Endothelial cell of umbilical vein (primary cell): ENCODE measurements around the gene ZNF112. TPM values are rescaled to one million over a fixed set of nuclear protein-coding genes. Genes with fewer than 3 reads are reported as not detected.

ENCODE experiments used
- BruUV-seq: library from RNA; stranded (reverse); fragments of 400-500 nt; replicated peaks from 2 replicates; lab custom pipeline; 2021; lab: Mats Ljungman, UMichigan
- CTCF ChIA-PET: fragments of 300-600, 350-600 bp; sonication (Branson Sonifier 250); formaldehyde crosslinking; loops from one replicate; lab custom pipeline; 2021; ENCODE audit warnings: antibody characterized with exemption, inconsistent platforms; lab: Charles Lee
- POLR2A ChIA-PET: fragments of 300-600, 350-600 bp; sonication (Branson Sonifier 250); formaldehyde crosslinking; loops from one replicate; lab custom pipeline; 2021; ENCODE audit warnings: antibody characterized with exemption, inconsistent platforms; lab: Charles Lee
- DNase-seq: peaks from one replicate; pipeline ENCODE4 v3.0.0-alpha.2; 2011; ENCODE audit warnings: low read depth, low spot score
- FAIRE-seq: peaks from 2 replicates; lab custom pipeline; 2011; peaks lifted over from hg19 to GRCh38; lab: Jason Lieb, UNC
- H2AFZ ChIP-seq: 2 replicates; pipeline ENCODE4 v1.6.0; 2012; ENCODE audit warnings: low read depth, low read length, control low read depth, inconsistent platforms
- H3K27ac ChIP-seq: 2 replicates; pipeline ENCODE4 v1.5.1; 2011; ENCODE audit warnings: low read depth, mild to moderate bottlenecking, control low read depth, low read length, moderate library complexity; ENCODE audit not compliant: insufficient read depth
- H3K27me3 ChIP-seq, 2 experiments: 2 replicates each; pipeline versions ENCODE4 v1.6.0 to v1.6.1; 2011; ENCODE audit warnings: low read length in 2 of 2, mixed read lengths in 1 of 2; ENCODE audit not compliant: control insufficient read depth in 2 of 2, insufficient read depth in 2 of 2
- H3K36me3 ChIP-seq, 2 experiments: 2 replicates in 1 of 2; 3 replicates in 1 of 2; pipeline ENCODE4 v1.5.1; 2011; ENCODE audit warnings: low read length in 2 of 2, mild to moderate bottlenecking in 1 of 2, moderate library complexity in 1 of 2; ENCODE audit not compliant: control insufficient read depth in 2 of 2, insufficient read depth in 2 of 2; ENCODE audit errors: extremely low read depth in 1 of 2
- H3K4me1 ChIP-seq: 3 replicates; pipeline ENCODE4 v1.5.1; 2011; ENCODE audit warnings: mild to moderate bottlenecking, low read length; ENCODE audit not compliant: control insufficient read depth, insufficient read depth; ENCODE audit errors: extremely low read depth
- H3K4me2 ChIP-seq: 2 replicates; pipeline ENCODE4 v1.6.1; 2011; ENCODE audit warnings: low read length, control low read depth, mixed read lengths; ENCODE audit not compliant: insufficient read depth
- H3K4me3 ChIP-seq, 3 experiments: fragments of 200-600 bp in 1 of 3; sonication (generic), shearing (Covaris generic) in 1 of 3; replicated peaks in 1 of 3; 2 replicates each; pipeline ENCODE4 v1.5.1; 2011 to 2016; ENCODE audit warnings: control low read depth in 3 of 3, low read length in 3 of 3, mild to moderate bottlenecking in 2 of 3, inconsistent platforms in 1 of 3, low read depth in 1 of 3, moderate library complexity in 1 of 3; ENCODE audit not compliant: insufficient read depth in 1 of 3
- H3K79me2 ChIP-seq: 2 replicates; pipeline ENCODE4 v1.6.0; 2012; ENCODE audit warnings: low read length, inconsistent platforms; ENCODE audit not compliant: control insufficient read depth, insufficient read depth
- H3K9ac ChIP-seq: replicated peaks from 2 replicates; pipeline ENCODE3; 2011; ENCODE audit warnings: low read length, control low read depth; ENCODE audit not compliant: insufficient read depth; ENCODE audit errors: extremely low read depth
- H3K9me1 ChIP-seq: replicated peaks from 3 replicates; pipeline ENCODE4 v1.6.0; 2011; ENCODE audit warnings: mild to moderate bottlenecking, low read length; ENCODE audit not compliant: control insufficient read depth, insufficient read depth; ENCODE audit errors: extremely low read depth
- H3K9me3 ChIP-seq: replicated peaks from 2 replicates; pipeline ENCODE4 v1.5.1; 2012; ENCODE audit warnings: low read length, inconsistent platforms; ENCODE audit not compliant: control insufficient read depth, insufficient read depth
- H4K20me1 ChIP-seq: replicated peaks from 2 replicates; pipeline ENCODE3; 2011; ENCODE audit warnings: mild to moderate bottlenecking, low read length; ENCODE audit not compliant: control insufficient read depth, insufficient read depth; ENCODE audit errors: extremely low read depth
- CTCF ChIP-seq, 2 donors: IDR thresholded peaks; 1 replicate in 1 of 2; 2 replicates in 1 of 2; pipeline ENCODE4 v1.5.1; 2011; ENCODE audit warnings: low read length in 2 of 2, mild to moderate bottlenecking in 2 of 2, moderate library complexity in 2 of 2, control low read depth in 1 of 2, inconsistent platforms in 1 of 2, low read depth in 1 of 2; ENCODE audit not compliant: insufficient read depth in 1 of 2; ENCODE audit errors: extremely low read depth in 1 of 2
- EZH2 ChIP-seq: IDR thresholded peaks from 2 replicates; pipeline ENCODE4 v1.6.1; 2012; ENCODE audit warnings: borderline replicate concordance, low read depth, mild to moderate bottlenecking, moderate library complexity, low read length, inconsistent platforms; ENCODE audit not compliant: severe bottlenecking
- FOS ChIP-seq: IDR thresholded peaks from 2 replicates; pipeline ENCODE4 v1.6.1; 2011; ENCODE audit warnings: mild to moderate bottlenecking, low read length, moderate library complexity, borderline replicate concordance; ENCODE audit not compliant: insufficient read depth
- GATA2 ChIP-seq: IDR thresholded peaks from 2 replicates; pipeline ENCODE4 v1.7.0; 2011; ENCODE audit warnings: low read depth, mild to moderate bottlenecking, moderate library complexity, mixed read lengths, low read length; ENCODE audit not compliant: insufficient read length, insufficient read depth
- JUN ChIP-seq: IDR thresholded peaks from 2 replicates; pipeline ENCODE4 v1.6.1; 2011; ENCODE audit warnings: borderline replicate concordance, low read depth; ENCODE audit not compliant: insufficient read length, insufficient read depth
- MYC ChIP-seq: IDR thresholded peaks from one replicate; pipeline ENCODE4 v1.6.1; 2011; ENCODE audit warnings: mild to moderate bottlenecking, low read depth, low read length
- POLR2A ChIP-seq: IDR thresholded peaks from 2 replicates; pipeline ENCODE4 v1.6.1; 2012; ENCODE audit warnings: low read depth, mild to moderate bottlenecking, control low read depth, low read length
- POLR2AphosphoS5 ChIP-seq: IDR thresholded peaks from 2 replicates; pipeline ENCODE4 v1.6.1; 2012; ENCODE audit warnings: low read depth, mild to moderate bottlenecking, control low read depth, low read length, moderate library complexity; ENCODE audit not compliant: insufficient read depth
- dilution Hi-C: fragments of 300-500 bp; cut with MboI; formaldehyde crosslinking; loops from one replicate; pipeline ENCODE4 v1.15.0; 2019; ENCODE audit warnings: low sequenced_read_pairs; ENCODE audit not compliant: extremely low pct_ligation_motif_present
- intact Hi-C: fragments of 100-400 bp; cut with micrococcal nuclease; formaldehyde crosslinking; loops from one replicate; pipeline ENCODE4 v1.10.0; 2022
- polyA plus RNA-seq, 4 experiments: library from polyadenylated mRNA; depleted of rRNA in 3 of 4; stranded (reverse) in 3 of 4; unstranded in 1 of 4; fragments of >200 nt; gene quantifications; 2 replicates each; pipeline versions ENCODE4 v1.2.1 to v1.2.3, GENCODE V29; 2011 to 2012; ENCODE audit warnings: missing spikeins in 1 of 4
- total RNA-seq: library from RNA; stranded (reverse); gene quantifications from 2 replicates; pipeline ENCODE4 v1.2.3, GENCODE V29; 2021
- TF ChIP-seq, protein P1 (sequence below): IDR thresholded peaks from 2 replicates; pipeline ENCODE4 v1.6.1; 2011; ENCODE audit not compliant: insufficient read depth, insufficient read length

ZNF112 gene
- total and polyA plus RNA-seq, 2 donors (not counting 3 experiments of a cell fraction or from before 2014, with no cell fraction given) = 2.0 to 4.6 TPM

GRCh38 chr19:44278181-44278690, 78.2 kb downstream of the ZNF112 start:
- POLR2A ChIA-PET = no interaction called here
- H3K4me3 ChIP-seq = no peak overlapping the region
- CTCF ChIA-PET = no interaction called here

GRCh38 chr19:44277331-44277730, 79.1 kb downstream of the ZNF112 start:
- H3K4me2 ChIP-seq = no peak overlapping the region
- ChIA-PET POLR2A (no interaction called here), CTCF (no interaction called here)
- dilution Hi-C loops (no loop called here), intact Hi-C loops (no loop called here)
- H3K27ac ChIP-seq = no peak overlapping the region
- DNase-seq (no peak), FAIRE-seq (no peak)
- no peaks in the 10 kb centered on the region for H3K9me1 ChIP-seq
- H3K4me3 ChIP-seq = no peak overlapping the region
- H3K36me3 ChIP-seq = no peaks in the 10 kb centered on the region
- no peak overlapping the region for H3K9ac ChIP-seq
- TF ChIP-seq EZH2 = no peak
- no peak for TF ChIP-seq CTCF (IDR thresholded peaks at IDR 0.05; ENCODE audit: extremely low read depth in 1 of 2, insufficient read depth in 1 of 2, low read depth in 1 of 2, low read length in 2 of 2)
- no peak for TF ChIP-seq JUN
- TF ChIP-seq POLR2AphosphoS5 = no peak
- no peak for TF ChIP-seq MYC
- TF ChIP-seq POLR2A = no peak
- TF ChIP-seq, protein P1, sequence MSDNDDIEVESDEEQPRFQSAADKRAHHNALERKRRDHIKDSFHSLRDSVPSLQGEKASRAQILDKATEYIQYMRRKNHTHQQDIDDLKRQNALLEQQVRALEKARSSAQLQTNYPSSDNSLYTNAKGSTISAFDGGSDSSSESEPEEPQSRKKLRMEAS = no peak
- TF ChIP-seq FOS = no peak
- no peak for TF ChIP-seq GATA2
- no peaks in the 10 kb centered on the region for H4K20me1 ChIP-seq
- no TSS peak for BruUV-seq
- H3K27me3 ChIP-seq = no peaks in the 10 kb centered on the region
- H2AFZ ChIP-seq = no peak overlapping the region
- no peaks in the 10 kb centered on the region for H3K79me2 ChIP-seq
- no peaks in the 10 kb centered on the region for H3K4me1 ChIP-seq
- H3K9me3 ChIP-seq = no peaks in the 10 kb centered on the region

More at GRCh38 chr19:44278181-44278690, 78.2 kb downstream of the ZNF112 start:
- Histone ChIP-seq H3K4me2 (no peak overlapping the region), H2AFZ (no peak overlapping the region), H3K9me3 (no peaks in the 10 kb centered on the region), H3K27ac (no peak overlapping the region), H3K27me3 (no peaks in the 10 kb centered on the region), H3K79me2 (no peaks in the 10 kb centered on the region), H4K20me1 (no peaks in the 10 kb centered on the region), H3K4me1 (no peaks in the 10 kb centered on the region), H3K36me3 (no peaks in the 10 kb centered on the region), H3K9ac (no peak overlapping the region), H3K9me1 (no peaks in the 10 kb centered on the region)
- dilution Hi-C loops = no loop called here
- DNase-seq (no peak), FAIRE-seq (no peak)
- intact Hi-C loops = no loop called here
- BruUV-seq = no TSS peak
- TF ChIP-seq GATA2 (no peak), EZH2 (no peak), POLR2A (no peak), MYC (no peak), FOS (no peak), POLR2AphosphoS5 (no peak)
- TF ChIP-seq, protein P1 = no peak
